HepG2 (cell line): ENCODE data around the gene RUNX2. TPM values are rescaled to one million over a fixed set of nuclear protein-coding genes. Genes with fewer than 3 reads are reported as not detected.

Experiments used
- ATAC-seq: fragments of 200-7000 bp; cut with Tn5 transposase; 3 replicates; pipeline ENCODE4 v1.9.1; 2020; ENCODE audit warnings: mild to moderate bottlenecking, moderate library complexity
- BruUV-seq: library from RNA; stranded (reverse); fragments of 400-500 nt; replicated peaks from 2 replicates; lab custom pipeline; 2021; lab: Mats Ljungman, UMichigan
- CTCF ChIA-PET: fragments of 300-600 bp; formaldehyde crosslinking; extraction: SDS; loops from one replicate; lab custom pipeline; 2021; ENCODE audit warnings: low total read pairs, inconsistent platforms, low intra/inter-chr PET ratio; lab: Yijun Ruan, JAX
- POLR2A ChIA-PET: fragments of 350-600 bp; sonication (Branson Sonifier 250); formaldehyde crosslinking; loops from one replicate; lab custom pipeline; 2020; ENCODE audit warnings: antibody characterized with exemption, inconsistent platforms; lab: Yijun Ruan, JAX
- DNase-seq: peaks from one replicate; pipeline ENCODE4 v3.0.0-alpha.2; 2015; ENCODE audit warnings: low spot score
- FAIRE-seq: peaks from 3 replicates; lab custom pipeline; 2011; peaks lifted over from hg19 to GRCh38; lab: Jason Lieb, UNC
- H2AFZ ChIP-seq: one replicate; pipeline ENCODE4 v1.6.1; 2011; ENCODE audit warnings: low read length, inconsistent platforms
- H3K27ac ChIP-seq: fragments of 300-600 bp; 3 replicates; pipeline ENCODE4 v1.8.0; 2011; ENCODE audit warnings: mixed run types, mild to moderate bottlenecking, mixed read lengths, low read length, inconsistent platforms; ENCODE audit not compliant: insufficient read depth; ENCODE audit errors: extremely low read length
- H3K27me3 ChIP-seq, 2 experiments: fragments of 200-600 bp in 1 of 2; 2 replicates in 1 of 2; 3 replicates in 1 of 2; pipeline versions ENCODE4 v1.6.0 to v1.8.0; 2011; ENCODE audit warnings: low read length in 2 of 2, mild to moderate bottlenecking in 2 of 2, moderate library complexity in 2 of 2, inconsistent platforms in 1 of 2; ENCODE audit not compliant: insufficient read depth in 2 of 2, control insufficient read depth in 1 of 2
- H3K36me3 ChIP-seq, 2 experiments: fragments of 200-600 bp in 1 of 2; replicated peaks in 1 of 2; 2 replicates in 1 of 2; 3 replicates in 1 of 2; pipeline versions ENCODE4 v1.5.1 to v1.8.0; 2011; ENCODE audit warnings: low read length in 2 of 2, inconsistent platforms in 1 of 2; ENCODE audit not compliant: insufficient read depth in 2 of 2, control insufficient read depth in 1 of 2
- H3K4me1 ChIP-seq: 2 replicates; pipeline ENCODE4 v1.5.1; 2012; ENCODE audit warnings: low read length, inconsistent platforms; ENCODE audit not compliant: insufficient read depth
- H3K4me2 ChIP-seq: 2 replicates; pipeline ENCODE4 v1.6.0; 2011; ENCODE audit warnings: low read depth, low read length, inconsistent platforms
- H3K4me3 ChIP-seq, 3 experiments: fragments of 200-600 bp in 1 of 3; sonication (generic), shearing (Covaris generic) in 1 of 3; replicated peaks in 1 of 3; 2 replicates each; pipeline ENCODE4 v1.5.1; 2011 to 2016; ENCODE audit warnings: low read length in 3 of 3, inconsistent platforms in 2 of 3, low read depth in 2 of 3, mild to moderate bottlenecking in 2 of 3, control low read depth in 1 of 3, mixed read lengths in 1 of 3; ENCODE audit not compliant: insufficient read depth in 1 of 3
- H3K79me2 ChIP-seq: one replicate; pipeline ENCODE4 v1.6.1; 2011; ENCODE audit warnings: low read length, inconsistent platforms; ENCODE audit not compliant: insufficient read depth
- H3K9ac ChIP-seq: 2 replicates; pipeline ENCODE4 v1.6.0; 2011; ENCODE audit warnings: mild to moderate bottlenecking, low read depth, low read length, inconsistent platforms; ENCODE audit not compliant: insufficient read depth
- H3K9me3 ChIP-seq: 2 replicates; pipeline ENCODE4 v1.5.1; 2012; ENCODE audit warnings: mild to moderate bottlenecking, low read length
- H4K20me1 ChIP-seq: 2 replicates; pipeline ENCODE4 v1.6.0; 2011; ENCODE audit warnings: inconsistent platforms, mild to moderate bottlenecking, low read length, moderate library complexity; ENCODE audit not compliant: insufficient read depth
- GFI1 ChIP-seq: sonication (generic); formaldehyde crosslinking; IDR thresholded peaks from 2 replicates; pipeline ENCODE4 v1.5.0; 2020; ENCODE audit warnings: missing genetic modification reagents, mild to moderate bottlenecking, borderline replicate concordance
- HNRNPLL ChIP-seq: fragments of 200-400 bp; formaldehyde crosslinking; IDR thresholded peaks from 2 replicates; pipeline ENCODE4 v1.6.1; 2017; ENCODE audit warnings: mild to moderate bottlenecking, low read depth, low read length; ENCODE audit not compliant: poor library complexity, severe bottlenecking
- SIN3B ChIP-seq: fragments of 150-350 bp; IDR thresholded peaks from 2 replicates; pipeline ENCODE4 v1.6.1; 2014; ENCODE audit warnings: low read length
- ZNF343 ChIP-seq: sonication (generic); formaldehyde crosslinking; IDR thresholded peaks from 2 replicates; pipeline ENCODE4 v1.4.0; 2020; ENCODE audit warnings: mild to moderate bottlenecking, missing genetic modification reagents
- ZNF558 ChIP-seq: sonication (generic); formaldehyde crosslinking; IDR thresholded peaks from 2 replicates; pipeline ENCODE4 v1.9.0; 2022; ENCODE audit warnings: mild to moderate bottlenecking, missing genetic modification reagents, borderline replicate concordance
- WGBS: methylation state at CpG from one replicate; pipeline ENCODE4 v1.1.6; 2017; ENCODE audit warnings: low lambda C conversion rate; 5-methylcytosine and 5-hydroxymethylcytosine counted together
- in situ Hi-C: cut with HindIII; loops from 2 replicates; pipeline ENCODE4 v1.10.0; 2017; ENCODE audit warnings: low pct_unique_long_range_greater_than_20kb; ENCODE audit not compliant: extremely low pct_ligation_motif_present
- intact Hi-C: fragments of 100-400 bp; cut with micrococcal nuclease; formaldehyde crosslinking; loops from one replicate; pipeline ENCODE4 v1.10.0; 2022; ENCODE audit not compliant: unreplicated experiment
- polyA plus RNA-seq, 8 experiments: library from polyadenylated mRNA; depleted of rRNA in 3 of 8; stranded (reverse) in 7 of 8; unstranded in 1 of 8; fragments of >200 nt; fragmentation: Illumina TruSeq in 4 of 8; extraction: Trizol in 4 of 8; gene quantifications; 2 replicates each; pipeline versions ENCODE4 v1.2.1 to v1.2.3, GENCODE V29; 2011 to 2016; ENCODE audit warnings: low read depth in 4 of 8, missing spikeins in 1 of 8, mixed read lengths in 1 of 8; ENCODE audit not compliant: insufficient read depth in 1 of 8
- total RNA-seq, 5 experiments: library from RNA; depleted of rRNA; stranded (reverse); fragments of >200 nt; fragmentation: Illumina TruSeq; extraction: Trizol; gene quantifications; 2 replicates each; pipeline ENCODE4 v1.2.3, GENCODE V29; 2016; ENCODE audit warnings: low read depth in 1 of 5
- TF ChIP-seq, protein P1 (sequence below): sonication (generic); formaldehyde crosslinking; IDR thresholded peaks from 2 replicates; pipeline ENCODE4 v1.8.1; 2023; ENCODE audit warnings: mild to moderate bottlenecking, inconsistent platforms, moderate library complexity, missing genetic modification reagents, borderline replicate concordance
- TF ChIP-seq, protein P2 (sequence below): sonication (generic); formaldehyde crosslinking; IDR thresholded peaks from 2 replicates; pipeline ENCODE4 v1.5.0; 2020; ENCODE audit warnings: missing genetic modification reagents
- TF ChIP-seq, protein P3 (sequence below): sonication (generic); formaldehyde crosslinking; IDR thresholded peaks from 2 replicates; pipeline ENCODE4 v1.4.0; 2020; ENCODE audit warnings: mild to moderate bottlenecking, missing genetic modification reagents
- TF ChIP-seq, protein P4 (sequence below): sonication (generic); formaldehyde crosslinking; IDR thresholded peaks from 2 replicates; pipeline ENCODE4 v1.8.0; 2022; ENCODE audit warnings: mild to moderate bottlenecking, missing genetic modification reagents, moderate library complexity

The RUNX2 gene
- total and polyA plus RNA-seq, 2 of the 13 experiments (the other 11 are each of a cell fraction or from before 2014, with no cell fraction given): not detected

DNA sequence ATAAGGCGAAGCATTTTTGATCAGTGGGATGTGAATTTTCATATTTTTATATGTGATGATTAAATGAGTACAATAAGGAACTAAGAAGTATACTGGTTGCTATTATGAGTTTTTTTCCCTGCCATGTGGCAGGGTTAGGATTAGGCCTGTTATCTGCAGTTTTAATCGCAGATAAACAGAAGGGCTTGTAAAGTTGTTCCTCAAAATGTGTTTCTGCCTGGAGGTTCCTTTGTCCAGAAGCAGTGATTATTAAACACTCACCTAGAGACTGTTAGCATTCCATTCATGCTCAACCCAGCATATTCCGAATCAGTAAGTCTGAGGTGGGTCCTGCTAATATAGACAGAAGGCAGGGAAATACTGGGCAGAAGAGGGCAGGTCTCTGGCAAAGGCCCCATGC lies 371.5 kb downstream of the RUNX2 start:
- WGBS: 35% methylated on average over 3 of the region's 3 CpGs
- H2AFZ ChIP-seq: no peak overlapping the region

More for the DNA sequence above, 371.5 kb downstream of the RUNX2 start:
- in situ Hi-C loops (no loop called here), intact Hi-C loops (loop anchor here (5.0 kb wide), 1 partner anchor 208 kb away; no protein-coding TSS in a partner anchor)
- DNase-seq: no peak
- no peak overlapping the region for H3K27ac ChIP-seq
- no peak overlapping the region for H3K9ac ChIP-seq
- no peak overlapping the region for H3K4me3 ChIP-seq
- H4K20me1 ChIP-seq: no peaks in the 10 kb centered on the region
- H3K9me3 ChIP-seq: no peaks in the 10 kb centered on the region
- no peak for FAIRE-seq
- POLR2A ChIA-PET: no interaction called here
- ATAC-seq: no peak
- no peak overlapping the region for H3K4me2 ChIP-seq
- peaks cover 2 to 5% of the 10 kb centered on the region in 2 experiments; a peak in 2 of 5 replicates for H3K27me3 ChIP-seq
- no peaks in the 10 kb centered on the region for H3K36me3 ChIP-seq
- TF ChIP-seq, protein P1, sequence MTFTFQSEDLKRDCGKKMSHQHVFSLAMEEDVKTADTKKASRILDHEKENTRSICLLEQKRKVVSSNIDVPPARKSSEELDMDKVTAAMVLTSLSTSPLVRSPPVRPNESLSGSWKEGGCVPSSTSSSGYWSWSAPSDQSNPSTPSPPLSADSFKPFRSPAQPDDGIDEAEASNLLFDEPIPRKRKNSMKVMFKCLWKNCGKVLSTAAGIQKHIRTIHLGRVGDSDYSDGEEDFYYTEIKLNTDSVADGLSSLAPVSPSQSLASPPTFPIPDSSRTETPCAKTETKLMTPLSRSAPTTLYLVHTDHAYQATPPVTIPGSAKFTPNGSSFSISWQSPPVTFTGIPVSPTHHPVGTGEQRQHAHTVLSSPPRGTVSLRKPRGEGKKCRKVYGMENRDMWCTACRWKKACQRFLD (CRISPR knock-in tag): no peak
- TF ChIP-seq SIN3B (no peak), HNRNPLL (no peak), ZNF343 (no peak), GFI1 (no peak), ZNF558 (CRISPR knock-in tag) (no peak)
- TF ChIP-seq, protein P2, sequence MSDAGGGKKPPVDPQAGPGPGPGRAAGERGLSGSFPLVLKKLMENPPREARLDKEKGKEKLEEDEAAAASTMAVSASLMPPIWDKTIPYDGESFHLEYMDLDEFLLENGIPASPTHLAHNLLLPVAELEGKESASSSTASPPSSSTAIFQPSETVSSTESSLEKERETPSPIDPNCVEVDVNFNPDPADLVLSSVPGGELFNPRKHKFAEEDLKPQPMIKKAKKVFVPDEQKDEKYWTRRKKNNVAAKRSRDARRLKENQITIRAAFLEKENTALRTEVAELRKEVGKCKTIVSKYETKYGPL: no peak
- TF ChIP-seq, protein P3, sequence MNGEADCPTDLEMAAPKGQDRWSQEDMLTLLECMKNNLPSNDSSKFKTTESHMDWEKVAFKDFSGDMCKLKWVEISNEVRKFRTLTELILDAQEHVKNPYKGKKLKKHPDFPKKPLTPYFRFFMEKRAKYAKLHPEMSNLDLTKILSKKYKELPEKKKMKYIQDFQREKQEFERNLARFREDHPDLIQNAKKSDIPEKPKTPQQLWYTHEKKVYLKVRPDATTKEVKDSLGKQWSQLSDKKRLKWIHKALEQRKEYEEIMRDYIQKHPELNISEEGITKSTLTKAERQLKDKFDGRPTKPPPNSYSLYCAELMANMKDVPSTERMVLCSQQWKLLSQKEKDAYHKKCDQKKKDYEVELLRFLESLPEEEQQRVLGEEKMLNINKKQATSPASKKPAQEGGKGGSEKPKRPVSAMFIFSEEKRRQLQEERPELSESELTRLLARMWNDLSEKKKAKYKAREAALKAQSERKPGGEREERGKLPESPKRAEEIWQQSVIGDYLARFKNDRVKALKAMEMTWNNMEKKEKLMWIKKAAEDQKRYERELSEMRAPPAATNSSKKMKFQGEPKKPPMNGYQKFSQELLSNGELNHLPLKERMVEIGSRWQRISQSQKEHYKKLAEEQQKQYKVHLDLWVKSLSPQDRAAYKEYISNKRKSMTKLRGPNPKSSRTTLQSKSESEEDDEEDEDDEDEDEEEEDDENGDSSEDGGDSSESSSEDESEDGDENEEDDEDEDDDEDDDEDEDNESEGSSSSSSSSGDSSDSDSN (CRISPR knock-in tag): no peak
- TF ChIP-seq, protein P4, sequence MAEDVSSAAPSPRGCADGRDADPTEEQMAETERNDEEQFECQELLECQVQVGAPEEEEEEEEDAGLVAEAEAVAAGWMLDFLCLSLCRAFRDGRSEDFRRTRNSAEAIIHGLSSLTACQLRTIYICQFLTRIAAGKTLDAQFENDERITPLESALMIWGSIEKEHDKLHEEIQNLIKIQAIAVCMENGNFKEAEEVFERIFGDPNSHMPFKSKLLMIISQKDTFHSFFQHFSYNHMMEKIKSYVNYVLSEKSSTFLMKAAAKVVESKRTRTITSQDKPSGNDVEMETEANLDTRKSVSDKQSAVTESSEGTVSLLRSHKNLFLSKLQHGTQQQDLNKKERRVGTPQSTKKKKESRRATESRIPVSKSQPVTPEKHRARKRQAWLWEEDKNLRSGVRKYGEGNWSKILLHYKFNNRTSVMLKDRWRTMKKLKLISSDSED (CRISPR knock-in tag): no peak
- no peaks in the 10 kb centered on the region for H3K4me1 ChIP-seq
- CTCF ChIA-PET: no interaction called here
- BruUV-seq: no TSS peak
- no peaks in the 10 kb centered on the region for H3K79me2 ChIP-seq
